Fibroblast of skin of left biceps (primary cell): ENCODE results near the gene ITGB3.
"Not testable (repeated sequence)": the region's sequence is repeated elsewhere in the genome, so short reads cannot be mapped to it uniquely, and the experiment has no call there.

ENCODE experiments used
- DNase-seq, 2 experiments: peaks; one replicate each; pipeline ENCODE4 v3.0.0-alpha.2; 2013; ENCODE audit warnings: low read depth in 2 of 2

Gene ITGB3

DNA sequence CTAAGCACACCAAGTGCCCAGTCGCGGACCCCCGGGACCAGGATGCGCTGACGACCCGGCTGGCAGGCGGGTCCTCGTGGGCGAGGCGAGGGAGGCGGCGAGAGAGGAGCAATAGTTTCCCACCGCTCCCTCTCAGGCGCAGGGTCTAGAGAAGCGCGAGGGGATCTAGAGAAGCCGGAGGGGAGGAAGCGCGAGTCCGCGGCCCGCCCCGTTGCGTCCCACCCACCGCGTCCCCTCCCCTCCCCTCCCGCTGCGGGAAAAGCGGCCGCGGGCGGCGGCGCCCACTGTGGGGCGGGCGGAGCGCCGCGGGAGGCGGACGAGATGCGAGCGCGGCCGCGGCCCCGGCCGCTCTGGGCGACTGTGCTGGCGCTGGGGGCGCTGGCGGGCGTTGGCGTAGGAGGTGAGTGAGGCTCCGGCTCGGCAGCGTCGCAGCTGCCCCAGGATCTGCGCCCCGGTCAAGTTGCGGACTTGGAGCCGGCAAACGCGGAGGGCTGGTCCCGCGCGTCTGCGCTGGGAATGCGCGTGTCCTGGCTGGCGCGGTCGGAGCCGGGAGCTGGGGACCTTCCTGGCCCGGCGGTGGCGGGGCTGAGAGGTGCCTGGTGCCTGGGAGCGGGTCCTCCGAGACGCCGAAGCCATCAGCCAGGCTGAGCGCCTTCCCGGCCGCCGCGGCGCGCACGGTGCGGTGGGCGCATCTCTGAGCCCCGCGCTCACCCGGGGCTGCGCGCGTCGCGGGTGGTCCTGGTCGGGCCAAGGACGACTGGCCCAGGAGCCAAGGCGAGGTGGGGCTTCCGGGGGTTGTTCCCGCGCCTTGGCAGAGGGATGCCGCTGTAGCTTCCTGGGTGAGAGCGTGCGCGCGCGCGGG is at the start of gene ITGB3:
Gene ITGB3 (plus strand): TSS at position 287 of the 862 bp plus-strand sequence. CDS start 35 bp downstream, at position 322.
- DNase-seq: peak in 1 of 2 experiments; percentile 26

GRCh38 chr17:47203984-47204721 is 49.5 kb upstream of the ITGB3 start:
- DNase-seq: no peak

DNA sequence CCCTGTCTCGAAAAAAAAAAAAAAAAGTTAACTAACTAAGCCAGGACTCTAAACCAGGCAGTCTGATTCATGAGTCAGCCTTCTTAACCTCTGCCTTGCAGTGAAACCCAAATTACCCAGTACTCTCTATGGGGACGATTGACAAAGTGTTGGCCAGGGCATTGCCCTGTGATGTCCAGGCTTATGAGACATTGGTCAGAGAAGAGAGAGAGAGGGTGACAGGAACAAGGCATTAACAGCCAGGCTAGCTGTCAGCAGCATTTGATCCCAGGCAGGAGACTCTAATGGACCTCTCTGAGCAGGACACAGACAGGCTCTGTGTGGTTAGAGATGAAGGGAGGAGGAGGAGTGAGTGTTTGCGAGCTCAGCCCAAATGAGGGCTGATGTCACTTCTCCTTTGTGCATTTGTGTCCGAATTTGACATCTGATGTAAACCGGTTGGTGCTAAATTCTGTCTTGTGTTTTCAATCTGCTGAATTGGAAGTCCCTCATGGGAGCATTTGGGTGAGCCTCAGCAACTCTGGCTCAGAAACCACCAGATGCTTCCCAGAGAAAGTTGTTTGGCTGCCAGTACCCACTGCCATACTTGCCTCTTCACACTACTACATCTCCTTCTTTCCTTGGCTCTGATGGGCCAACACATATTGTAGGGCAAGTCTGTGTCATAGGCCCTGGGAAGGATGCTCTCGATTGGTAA is 48.8 kb upstream of the ITGB3 start:
- DNase-seq: no peak

DNA sequence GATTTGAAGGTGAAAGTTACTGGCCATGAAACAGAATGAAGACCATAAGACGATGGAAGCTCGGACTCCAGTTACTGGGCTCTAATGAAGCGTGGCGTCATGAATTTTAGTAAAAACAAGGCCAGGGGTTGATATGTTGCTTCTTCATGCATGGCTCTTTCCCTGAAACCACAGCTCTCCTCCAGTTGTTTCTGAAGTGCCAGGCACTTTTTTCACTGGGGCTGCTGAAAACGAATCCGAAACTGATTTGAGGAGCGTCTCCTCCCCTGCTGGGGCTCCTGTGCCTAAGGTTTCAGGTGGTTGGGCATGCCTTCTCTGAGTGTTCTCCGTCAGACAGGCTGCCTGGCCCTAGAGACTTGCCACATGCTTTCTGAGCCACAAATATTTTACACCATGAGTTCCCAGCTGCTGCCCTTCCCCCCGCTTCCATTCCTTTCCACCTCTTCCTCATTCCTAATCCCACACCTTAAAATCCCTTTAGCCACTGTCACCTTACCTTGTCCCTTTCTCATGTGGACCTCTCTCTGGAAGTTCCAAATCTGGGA is 48.1 kb upstream of the ITGB3 start:
- DNase-seq: peak; percentile 69 to 76

GRCh38 chr17:47207143-47208067 is 46.2 kb upstream of the ITGB3 start:
- DNase-seq: no peak

DNA sequence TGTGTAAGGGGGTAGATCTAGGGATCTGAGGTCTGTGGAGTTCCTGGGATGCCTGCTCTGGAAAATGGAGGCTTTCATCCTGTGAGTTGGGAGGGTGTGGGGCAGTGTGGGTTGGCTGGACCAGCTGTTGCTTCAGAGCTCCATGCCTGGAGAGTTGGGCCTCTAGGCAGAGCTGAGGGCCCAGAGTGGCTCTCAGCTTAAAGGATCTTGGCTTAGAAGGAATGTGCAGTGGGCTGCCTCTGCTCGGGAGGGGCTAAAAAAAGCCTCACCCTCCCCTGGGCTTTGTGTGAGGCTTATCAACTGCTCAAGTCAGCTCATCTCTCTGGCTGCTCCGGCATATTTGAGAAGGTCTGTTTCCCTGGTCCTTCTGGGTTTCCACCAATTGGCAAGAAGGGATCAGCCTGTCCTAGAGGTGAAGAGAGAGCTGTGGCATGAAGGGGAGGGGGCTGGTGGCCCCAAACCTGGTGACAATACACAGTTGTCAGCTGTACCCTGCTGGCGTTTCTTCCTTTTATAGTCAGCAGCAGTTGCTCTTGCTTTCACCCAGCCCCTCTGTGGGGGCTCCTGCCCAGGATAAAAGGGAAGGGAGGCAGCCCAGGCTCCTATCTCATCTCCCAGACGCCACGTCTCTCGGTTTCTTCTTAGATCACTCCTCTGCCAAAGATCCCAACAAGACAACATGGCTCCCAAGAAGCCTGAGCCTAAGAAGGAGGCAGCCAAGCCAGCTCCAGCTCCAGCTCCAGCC is 44.7 kb upstream of the ITGB3 start, which contains the start of gene MYL4:
Gene MYL4 (plus strand): TSS at position 605 of the 745 bp plus-strand sequence. CDS start 75 bp downstream, at position 680.
- DNase-seq: no peak

- no peak for DNase-seq
These were observed 44.1 kb upstream of the ITGB3 start for GRCh38 chr17:47209499-47209898.

- DNase-seq: no peak
These were observed 43.5 kb upstream of the ITGB3 start for GRCh38 chr17:47210105-47210504.

DNA sequence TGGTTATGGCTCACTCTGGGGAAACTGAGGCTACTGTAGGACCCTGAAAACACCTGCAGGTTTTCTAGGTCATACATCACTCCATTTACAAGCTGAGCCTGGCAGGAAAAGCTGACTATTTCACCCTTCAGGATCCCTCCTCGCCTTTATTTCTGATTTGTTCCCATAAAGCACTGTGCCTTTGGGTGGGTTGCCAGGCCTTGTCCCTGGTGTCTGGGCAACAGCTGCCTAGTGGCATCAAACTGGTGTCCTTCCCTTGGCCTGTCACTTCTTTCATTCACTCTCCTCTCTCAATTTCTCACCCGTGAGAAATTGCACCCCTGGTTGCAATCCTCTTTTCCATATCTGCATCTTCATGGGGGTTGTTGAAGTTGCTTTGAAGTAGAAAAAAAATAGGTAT is 42.8 kb upstream of the ITGB3 start:
- no peak for DNase-seq

- DNase-seq: no peak
These were observed 41.2 kb upstream of the ITGB3 start for GRCh38 chr17:47212458-47212857.

- DNase-seq: no peak
These were observed 40.1 kb upstream of the ITGB3 start for GRCh38 chr17:47213540-47213939.

- no peak for DNase-seq
These were observed 38.7 kb upstream of the ITGB3 start for GRCh38 chr17:47214931-47215330.

GRCh38 chr17:47216821-47217220 is 36.8 kb upstream of the ITGB3 start:
- not testable (repeated sequence) for DNase-seq

DNA sequence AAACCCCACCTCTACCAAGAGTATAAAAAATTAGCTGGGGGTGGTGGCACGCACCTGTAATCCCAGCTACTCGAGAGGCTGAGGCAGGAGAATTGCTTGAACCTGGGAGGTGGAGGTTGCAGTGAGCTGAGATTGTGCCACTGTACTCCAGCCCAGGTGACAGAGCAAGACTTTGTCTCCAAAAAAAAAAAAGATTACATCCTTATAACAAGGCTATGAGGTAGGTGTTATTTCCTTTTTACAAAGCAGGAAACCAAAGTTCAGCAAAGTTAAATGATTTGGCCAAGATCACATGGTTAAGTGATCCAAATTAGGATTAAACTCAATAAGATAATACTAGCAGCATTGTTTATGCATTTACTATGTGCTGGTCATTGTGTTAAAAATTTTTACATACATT is 36.3 kb upstream of the ITGB3 start:
- DNase-seq: not testable (repeated sequence)

DNA sequence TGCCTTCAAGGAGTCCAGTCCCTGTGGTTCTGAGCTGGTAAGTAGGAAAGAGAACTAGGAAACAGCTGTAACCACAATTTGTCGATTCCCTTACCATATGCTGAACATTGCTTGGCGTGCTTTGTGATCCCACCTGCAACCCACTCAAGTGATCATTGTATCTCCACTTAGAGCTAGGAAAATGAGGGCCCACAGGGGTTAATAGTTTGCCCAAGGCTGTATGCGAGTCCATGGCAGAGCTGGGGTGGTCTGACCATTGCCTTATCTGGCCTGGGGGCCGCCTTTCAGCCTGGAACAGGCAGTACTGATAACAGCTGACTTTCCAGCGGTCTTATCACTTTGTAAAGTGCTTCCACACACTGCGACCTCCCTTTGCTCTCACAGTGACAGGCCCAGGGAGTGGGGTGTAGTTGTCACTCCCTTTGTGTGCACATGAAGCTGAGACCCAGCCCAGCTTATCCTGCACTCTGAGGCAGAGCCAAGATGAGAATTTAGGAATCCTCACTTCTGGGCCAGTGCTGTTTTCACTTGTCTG is 34.7 kb upstream of the ITGB3 start:
- DNase-seq: no peak

DNA sequence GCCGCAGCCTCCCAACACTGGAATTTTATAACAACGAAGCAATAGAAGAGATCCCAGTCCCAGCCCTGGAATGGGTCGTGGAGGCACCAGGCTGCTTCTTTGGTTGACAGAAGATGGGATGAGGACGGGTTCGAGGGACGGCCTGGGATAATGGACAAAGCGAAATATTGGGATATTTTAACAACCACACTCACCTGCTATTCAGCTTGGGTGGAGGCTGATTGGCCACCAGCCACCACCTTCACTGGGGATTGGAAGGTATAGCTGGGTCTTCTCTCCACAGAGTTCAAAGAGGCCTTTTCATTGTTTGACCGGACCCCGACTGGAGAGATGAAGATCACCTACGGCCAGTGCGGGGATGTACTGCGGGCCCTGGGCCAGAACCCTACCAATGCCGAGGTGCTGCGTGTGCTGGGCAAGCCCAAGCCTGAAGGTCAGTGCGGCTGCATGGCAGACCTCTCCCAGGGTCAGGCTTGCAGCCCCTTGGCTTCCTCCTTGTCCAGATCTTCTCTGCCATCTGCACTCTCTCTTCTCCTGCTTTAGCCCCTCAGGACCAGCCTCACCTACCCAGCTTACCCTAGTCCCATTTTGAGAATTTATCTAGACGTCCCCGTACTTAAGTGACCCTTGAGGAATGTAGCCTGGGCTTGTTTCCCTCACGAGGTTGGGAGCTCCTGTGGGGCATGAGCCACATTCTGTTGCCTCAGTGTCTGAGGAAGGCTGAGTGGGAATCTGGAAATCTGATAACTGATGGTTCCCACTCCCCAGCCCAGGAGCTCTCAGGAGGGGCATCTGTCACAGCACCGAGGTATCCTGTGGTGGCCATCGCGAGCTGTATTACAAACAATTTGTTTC is 33.8 kb upstream of the ITGB3 start:
- DNase-seq: no peak

DNA sequence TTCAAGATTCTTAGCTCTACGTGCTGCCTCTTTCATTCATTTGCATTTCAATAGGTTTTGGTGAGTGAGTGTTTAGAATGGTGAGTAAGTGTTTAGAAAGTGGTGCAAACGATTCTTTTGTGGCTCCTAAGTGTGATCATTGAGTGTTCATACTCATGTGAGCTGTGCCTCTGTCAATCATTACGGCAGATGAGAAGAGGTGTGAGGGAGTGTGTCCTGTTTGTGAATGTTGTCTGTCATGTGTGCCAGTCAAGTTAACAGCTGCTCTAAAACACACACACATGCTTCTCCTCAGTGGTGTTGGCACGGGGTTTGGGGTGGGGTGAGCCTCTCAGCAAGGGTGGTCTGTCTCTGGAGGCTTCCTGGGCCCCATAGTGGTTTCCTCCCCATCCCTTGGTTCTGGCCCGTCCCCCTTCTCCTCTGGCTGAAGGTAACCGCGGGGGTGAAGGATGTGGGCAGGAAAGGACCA is 33.1 kb upstream of the ITGB3 start:
- DNase-seq: no peak

GRCh38 chr17:47221154-47221553 is 32.5 kb upstream of the ITGB3 start:
- no peak for DNase-seq

GRCh38 chr17:47222047-47222446 is 31.6 kb upstream of the ITGB3 start:
- DNase-seq: no peak
